GM20000 (cell line): ENCODE measurements around the gene SERINC5.
A peak's percentile ranks its signal among the peaks of the same experiment; 100 is the strongest.

ENCODE experiments used
- DNase-seq: peaks from one replicate; pipeline ENCODE4 v3.0.0; 2012; ENCODE audit warnings: low spot score
- TF ChIP-seq, protein P1 (sequence below): IDR thresholded peaks from 2 replicates; pipeline ENCODE4 v1.5.1; 2012; ENCODE audit warnings: mild to moderate bottlenecking, control low read depth; ENCODE audit errors: extremely low read depth, missing control alignments

The SERINC5 gene

GRCh38 chr5:80083101-80083890, 172.6 kb downstream of the SERINC5 start:
- TF ChIP-seq, protein P1, sequence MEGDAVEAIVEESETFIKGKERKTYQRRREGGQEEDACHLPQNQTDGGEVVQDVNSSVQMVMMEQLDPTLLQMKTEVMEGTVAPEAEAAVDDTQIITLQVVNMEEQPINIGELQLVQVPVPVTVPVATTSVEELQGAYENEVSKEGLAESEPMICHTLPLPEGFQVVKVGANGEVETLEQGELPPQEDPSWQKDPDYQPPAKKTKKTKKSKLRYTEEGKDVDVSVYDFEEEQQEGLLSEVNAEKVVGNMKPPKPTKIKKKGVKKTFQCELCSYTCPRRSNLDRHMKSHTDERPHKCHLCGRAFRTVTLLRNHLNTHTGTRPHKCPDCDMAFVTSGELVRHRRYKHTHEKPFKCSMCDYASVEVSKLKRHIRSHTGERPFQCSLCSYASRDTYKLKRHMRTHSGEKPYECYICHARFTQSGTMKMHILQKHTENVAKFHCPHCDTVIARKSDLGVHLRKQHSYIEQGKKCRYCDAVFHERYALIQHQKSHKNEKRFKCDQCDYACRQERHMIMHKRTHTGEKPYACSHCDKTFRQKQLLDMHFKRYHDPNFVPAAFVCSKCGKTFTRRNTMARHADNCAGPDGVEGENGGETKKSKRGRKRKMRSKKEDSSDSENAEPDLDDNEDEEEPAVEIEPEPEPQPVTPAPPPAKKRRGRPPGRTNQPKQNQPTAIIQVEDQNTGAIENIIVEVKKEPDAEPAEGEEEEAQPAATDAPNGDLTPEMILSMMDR: peak; percentile 44
- DNase-seq: peak; percentile 79

- TF ChIP-seq, protein P1: peak; percentile 44
- DNase-seq: peak; percentile 66
Measured at GRCh38 chr5:80082731-80083100, 173.1 kb downstream of the SERINC5 start.

DNA sequence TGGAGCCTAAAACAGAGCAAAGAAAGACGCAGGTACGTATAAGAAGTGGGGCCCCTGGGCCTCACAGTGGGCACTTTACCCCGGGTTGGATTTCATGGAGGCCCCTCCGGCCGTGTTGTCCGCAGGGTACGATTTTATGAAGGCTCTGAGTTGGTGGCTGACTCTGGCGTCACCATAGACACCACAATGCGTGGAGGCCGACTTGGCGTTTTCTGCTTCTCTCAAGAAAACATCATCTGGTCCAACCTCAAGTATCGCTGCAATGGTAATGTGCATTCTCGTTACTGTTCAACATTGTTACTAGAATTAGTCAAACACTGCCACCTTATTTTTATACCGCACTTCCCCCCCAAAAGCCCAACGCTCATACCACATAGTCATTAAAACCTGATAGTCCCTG, 173.6 kb downstream of the SERINC5 start:
- TF ChIP-seq, protein P1: no peak
- no peak for DNase-seq

GRCh38 chr5:80078921-80079320, 176.9 kb downstream of the SERINC5 start:
- TF ChIP-seq, protein P1: no peak
- DNase-seq: no peak

DNA sequence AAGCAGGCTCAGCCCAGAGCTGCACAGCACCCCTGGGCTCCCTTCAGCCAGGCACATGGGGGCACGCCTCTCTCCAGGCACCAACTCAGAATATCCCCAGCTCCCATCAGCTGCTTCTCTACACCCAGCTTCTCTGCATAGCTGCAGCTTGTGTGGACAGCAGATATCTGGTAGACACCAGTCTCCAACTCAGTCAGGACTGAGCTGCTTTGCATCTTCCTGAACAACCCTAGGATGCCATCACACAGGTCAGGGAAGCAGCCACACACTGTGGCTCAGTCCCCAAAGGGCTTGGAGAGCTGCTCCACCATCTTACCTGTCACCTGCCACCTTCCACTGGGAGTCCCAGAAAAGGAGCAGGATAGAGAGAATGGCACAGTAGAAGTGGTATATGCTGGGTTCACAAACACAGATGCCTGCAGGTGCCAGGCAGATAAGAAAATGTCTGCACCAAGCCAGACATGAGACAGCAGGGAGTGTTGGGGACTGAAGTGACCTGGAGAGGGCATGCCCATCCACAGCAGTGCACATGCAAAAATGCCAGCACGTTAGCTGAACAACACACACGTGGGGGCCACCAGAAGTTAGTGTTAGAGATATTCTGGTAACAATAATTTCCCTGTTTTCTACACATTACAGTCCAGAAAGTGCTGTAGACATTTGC, 178.7 kb downstream of the SERINC5 start:
- DNase-seq: no peak
- TF ChIP-seq, protein P1: no peak

GRCh38 chr5:80076131-80077050, 179.5 kb downstream of the SERINC5 start:
- TF ChIP-seq, protein P1: no peak
- DNase-seq: no peak
